Breast epithelium (tissue), 3 donors: ENCODE data around the gene FAM83E.

ENCODE experiments used
- POLR2A ChIP-seq: fragments of 450-650 bp; IDR thresholded peaks from one replicate; pipeline ENCODE4 v1.6.1; 2016; ENCODE audit warnings: antibody characterized with exemption, mild to moderate bottlenecking, moderate library complexity
- POLR2AphosphoS5 ChIP-seq, 3 donors: sonication (generic); formaldehyde crosslinking; IDR thresholded peaks; one replicate each; pipeline ENCODE4 v1.6.1; 2017; ENCODE audit warnings: antibody characterized with exemption in 3 of 3
- TF ChIP-seq, protein P1 (sequence below), 3 donors: fragments of 450-650 bp; IDR thresholded peaks; one replicate each; pipeline ENCODE4 v1.5.1; 2016 to 2017; ENCODE audit warnings: antibody characterized with exemption in 3 of 3, mild to moderate bottlenecking in 3 of 3, moderate library complexity in 3 of 3

DNA sequence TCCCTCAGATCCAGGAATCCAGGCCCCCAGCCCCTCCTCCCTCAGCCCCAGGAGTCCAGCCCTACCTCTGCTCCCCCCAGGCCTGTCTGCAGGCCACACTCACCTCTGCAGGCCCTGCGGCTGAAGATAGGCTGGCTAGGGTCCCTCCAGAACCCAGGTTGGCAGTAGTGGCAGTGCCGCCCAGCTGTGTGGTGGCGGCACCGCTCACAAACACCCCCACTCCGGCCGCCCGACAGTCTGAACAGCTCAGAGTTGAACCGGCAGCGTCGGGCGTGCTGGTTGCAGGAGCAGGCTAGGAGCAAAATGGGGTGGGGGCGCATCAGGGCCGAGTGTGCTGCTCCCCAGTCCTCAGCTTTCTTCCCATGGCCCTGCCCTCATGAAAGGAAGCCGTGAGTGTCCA lies 49.6 kb upstream of the FAM83E start:
- TF ChIP-seq, protein P1, sequence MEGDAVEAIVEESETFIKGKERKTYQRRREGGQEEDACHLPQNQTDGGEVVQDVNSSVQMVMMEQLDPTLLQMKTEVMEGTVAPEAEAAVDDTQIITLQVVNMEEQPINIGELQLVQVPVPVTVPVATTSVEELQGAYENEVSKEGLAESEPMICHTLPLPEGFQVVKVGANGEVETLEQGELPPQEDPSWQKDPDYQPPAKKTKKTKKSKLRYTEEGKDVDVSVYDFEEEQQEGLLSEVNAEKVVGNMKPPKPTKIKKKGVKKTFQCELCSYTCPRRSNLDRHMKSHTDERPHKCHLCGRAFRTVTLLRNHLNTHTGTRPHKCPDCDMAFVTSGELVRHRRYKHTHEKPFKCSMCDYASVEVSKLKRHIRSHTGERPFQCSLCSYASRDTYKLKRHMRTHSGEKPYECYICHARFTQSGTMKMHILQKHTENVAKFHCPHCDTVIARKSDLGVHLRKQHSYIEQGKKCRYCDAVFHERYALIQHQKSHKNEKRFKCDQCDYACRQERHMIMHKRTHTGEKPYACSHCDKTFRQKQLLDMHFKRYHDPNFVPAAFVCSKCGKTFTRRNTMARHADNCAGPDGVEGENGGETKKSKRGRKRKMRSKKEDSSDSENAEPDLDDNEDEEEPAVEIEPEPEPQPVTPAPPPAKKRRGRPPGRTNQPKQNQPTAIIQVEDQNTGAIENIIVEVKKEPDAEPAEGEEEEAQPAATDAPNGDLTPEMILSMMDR (IDR thresholded peaks at IDR 0.05), result no peak
- TF ChIP-seq POLR2AphosphoS5 (IDR thresholded peaks at IDR 0.05) (no peak), POLR2A (no peak)
